ENCODE measurements around the gene PSMC3. TPM values are rescaled to one million over a fixed set of nuclear protein-coding genes. Genes with fewer than 3 reads are reported as not detected.
A peak's percentile ranks its signal among the peaks of the same experiment; 100 is the strongest.

The PSMC3 gene
- total and polyA plus RNA-seq, 5 donors from 2014 or later = 58.9 to 153 (median 109) TPM

GRCh38 chr11:47389577-47390421, 36.4 kb downstream of the PSMC3 start:
- Histone ChIP-seq H3K27ac (ENCODE audit: insufficient read depth, low read length, poor library complexity, severe bottlenecking) (no peak overlapping the region), H3K36me3 (ENCODE audit: control insufficient read depth, insufficient read depth, low read length) (no peaks in the 10 kb centered on the region), H3K4me3 (ENCODE audit: low read depth, low read length) (no peak overlapping the region), H3K27me3 (ENCODE audit: control insufficient read depth, insufficient read depth, low read length) (no peaks in the 10 kb centered on the region), H3K9me3 (ENCODE audit: control insufficient read depth in 2 of 2, low read length in 2 of 2) (no peaks in the 10 kb centered on the region), H3K4me1 (ENCODE audit: control insufficient read depth, insufficient read depth, low read length, poor library complexity, severe bottlenecking) (peaks cover 29% of the 10 kb centered on the region)
- H3K9me3 Mint-ChIP-seq = no peaks in the 10 kb centered on the region
- ATAC-seq (ENCODE audit: low read depth in 2 of 2) (no peak), DNase-seq (no peak)
- H3K27ac Mint-ChIP-seq = peak overlapping the region; percentile 38 to 75 (median 73)
- H3K4me3 Mint-ChIP-seq = peak overlapping the region in 1 of 4 donors; percentile 71
- H3K36me3 Mint-ChIP-seq = no peaks in the 10 kb centered on the region
- H3K27me3 Mint-ChIP-seq = no peaks in the 10 kb centered on the region
- peaks cover 0 to 57% (median 9%) of the 10 kb centered on the region in 4 donors for H3K4me1 Mint-ChIP-seq

- Histone ChIP-seq H3K27me3 (ENCODE audit: control insufficient read depth, insufficient read depth, low read length) (no peaks in the 10 kb centered on the region), H3K4me1 (ENCODE audit: control insufficient read depth, insufficient read depth, low read length, poor library complexity, severe bottlenecking) (peaks cover 20% of the 10 kb centered on the region), H3K36me3 (ENCODE audit: control insufficient read depth, insufficient read depth, low read length) (no peaks in the 10 kb centered on the region), H3K4me3 (ENCODE audit: low read depth, low read length) (no peak overlapping the region), H3K9me3 (ENCODE audit: control insufficient read depth in 2 of 2, low read length in 2 of 2) (no peaks in the 10 kb centered on the region), H3K27ac (ENCODE audit: insufficient read depth, low read length, poor library complexity, severe bottlenecking) (no peak overlapping the region)
- no peaks in the 10 kb centered on the region for H3K9me3 Mint-ChIP-seq
- DNase-seq (no peak), ATAC-seq (ENCODE audit: low read depth in 2 of 2) (no peak)
- peaks cover 0 to 49% (median 6%) of the 10 kb centered on the region in 4 donors for H3K4me1 Mint-ChIP-seq
- H3K27me3 Mint-ChIP-seq = no peaks in the 10 kb centered on the region
- no peaks in the 10 kb centered on the region for H3K36me3 Mint-ChIP-seq
- peak overlapping the region in 1 of 3 donors; percentile 75 for H3K27ac Mint-ChIP-seq
- no peak overlapping the region for H3K4me3 Mint-ChIP-seq
These were observed 37.3 kb downstream of the PSMC3 start for GRCh38 chr11:47388697-47389576.

- Mint-ChIP-seq H3K27ac (no peak overlapping the region), H3K4me3 (no peak overlapping the region), H3K36me3 (no peaks in the 10 kb centered on the region), H3K4me1 (peaks cover 0 to 43% (median 6%) of the 10 kb centered on the region in 4 donors), H3K9me3 (no peaks in the 10 kb centered on the region), H3K27me3 (no peaks in the 10 kb centered on the region)
- H3K27ac ChIP-seq (ENCODE audit: insufficient read depth, low read length, poor library complexity, severe bottlenecking) = no peak overlapping the region
- H3K36me3 ChIP-seq (ENCODE audit: control insufficient read depth, insufficient read depth, low read length) = no peaks in the 10 kb centered on the region
- no peak overlapping the region for H3K4me3 ChIP-seq (ENCODE audit: low read depth, low read length)
- no peaks in the 10 kb centered on the region for H3K9me3 ChIP-seq (ENCODE audit: control insufficient read depth in 2 of 2, low read length in 2 of 2)
- H3K27me3 ChIP-seq (ENCODE audit: control insufficient read depth, insufficient read depth, low read length) = no peaks in the 10 kb centered on the region
- DNase-seq (no peak), ATAC-seq (ENCODE audit: low read depth in 2 of 2) (no peak)
- peaks cover 12% of the 10 kb centered on the region for H3K4me1 ChIP-seq (ENCODE audit: control insufficient read depth, insufficient read depth, low read length, poor library complexity, severe bottlenecking)
These were observed 38.1 kb downstream of the PSMC3 start for GRCh38 chr11:47387944-47388696.

- Mint-ChIP-seq H3K27me3 (no peaks in the 10 kb centered on the region), H3K4me1 (peaks cover 0 to 16% (median 1%) of the 10 kb centered on the region in 4 donors), H3K9me3 (no peaks in the 10 kb centered on the region), H3K4me3 (no peak overlapping the region), H3K27ac (no peak overlapping the region), H3K36me3 (no peaks in the 10 kb centered on the region)
- no peak for DNase-seq
- Histone ChIP-seq H3K36me3 (ENCODE audit: control insufficient read depth, insufficient read depth, low read length) (no peaks in the 10 kb centered on the region), H3K9me3 (ENCODE audit: control insufficient read depth in 2 of 2, low read length in 2 of 2) (no peaks in the 10 kb centered on the region), H3K27me3 (ENCODE audit: control insufficient read depth, insufficient read depth, low read length) (no peaks in the 10 kb centered on the region), H3K27ac (ENCODE audit: insufficient read depth, low read length, poor library complexity, severe bottlenecking) (no peak overlapping the region), H3K4me3 (ENCODE audit: low read depth, low read length) (no peak overlapping the region), H3K4me1 (ENCODE audit: control insufficient read depth, insufficient read depth, low read length, poor library complexity, severe bottlenecking) (peaks cover 4% of the 10 kb centered on the region)
- no peak for ATAC-seq (ENCODE audit: low read depth in 2 of 2)
These were observed 41.7 kb downstream of the PSMC3 start for GRCh38 chr11:47384498-47384897.

- Histone ChIP-seq H3K36me3 (ENCODE audit: control insufficient read depth, insufficient read depth, low read length) (no peaks in the 10 kb centered on the region), H3K27ac (ENCODE audit: insufficient read depth, low read length, poor library complexity, severe bottlenecking) (no peak overlapping the region), H3K4me1 (ENCODE audit: control insufficient read depth, insufficient read depth, low read length, poor library complexity, severe bottlenecking) (no peaks in the 10 kb centered on the region), H3K4me3 (ENCODE audit: low read depth, low read length) (no peak overlapping the region), H3K9me3 (ENCODE audit: control insufficient read depth in 2 of 2, low read length in 2 of 2) (no peaks in the 10 kb centered on the region), H3K27me3 (ENCODE audit: control insufficient read depth, insufficient read depth, low read length) (no peaks in the 10 kb centered on the region)
- Mint-ChIP-seq H3K4me1 (peaks cover 0 to 11% (median 1%) of the 10 kb centered on the region in 4 donors), H3K9me3 (no peaks in the 10 kb centered on the region), H3K4me3 (no peak overlapping the region), H3K36me3 (no peaks in the 10 kb centered on the region), H3K27ac (peak overlapping the region in 1 of 3 donors; percentile 42), H3K27me3 (no peaks in the 10 kb centered on the region)
- DNase-seq (no peak), ATAC-seq (ENCODE audit: low read depth in 2 of 2) (no peak)
These were observed 43.2 kb downstream of the PSMC3 start for GRCh38 chr11:47383071-47383470.

- no peaks in the 10 kb centered on the region for H3K27me3 ChIP-seq (ENCODE audit: control insufficient read depth, insufficient read depth, low read length)
These were observed 46.2 kb downstream of the PSMC3 start for GRCh38 chr11:47380078-47380477.

GRCh38 chr11:47379317-47379716, 46.9 kb downstream of the PSMC3 start:
- no peaks in the 10 kb centered on the region for H3K9me3 Mint-ChIP-seq
- Histone ChIP-seq H3K27ac (ENCODE audit: insufficient read depth, low read length, poor library complexity, severe bottlenecking) (no peak overlapping the region), H3K36me3 (ENCODE audit: control insufficient read depth, insufficient read depth, low read length) (no peaks in the 10 kb centered on the region)

More at GRCh38 chr11:47380078-47380477, 46.2 kb downstream of the PSMC3 start:
- DNase-seq (no peak), ATAC-seq (ENCODE audit: low read depth in 2 of 2) (no peak)
- Histone ChIP-seq H3K4me1 (ENCODE audit: control insufficient read depth, insufficient read depth, low read length, poor library complexity, severe bottlenecking) (no peaks in the 10 kb centered on the region), H3K9me3 (ENCODE audit: control insufficient read depth in 2 of 2, low read length in 2 of 2) (no peaks in the 10 kb centered on the region), H3K27ac (ENCODE audit: insufficient read depth, low read length, poor library complexity, severe bottlenecking) (no peak overlapping the region), H3K36me3 (ENCODE audit: control insufficient read depth, insufficient read depth, low read length) (no peaks in the 10 kb centered on the region), H3K4me3 (ENCODE audit: low read depth, low read length) (no peak overlapping the region)
- peaks cover 0 to 8% (median 1%) of the 10 kb centered on the region in 4 donors for H3K4me1 Mint-ChIP-seq
- H3K9me3 Mint-ChIP-seq = no peaks in the 10 kb centered on the region
- H3K27ac Mint-ChIP-seq = no peak overlapping the region
- H3K4me3 Mint-ChIP-seq = no peak overlapping the region
- no peaks in the 10 kb centered on the region for H3K36me3 Mint-ChIP-seq
- H3K27me3 Mint-ChIP-seq = no peaks in the 10 kb centered on the region

More at GRCh38 chr11:47379317-47379716, 46.9 kb downstream of the PSMC3 start:
- Histone ChIP-seq H3K4me3 (ENCODE audit: low read depth, low read length) (no peak overlapping the region), H3K4me1 (ENCODE audit: control insufficient read depth, insufficient read depth, low read length, poor library complexity, severe bottlenecking) (no peaks in the 10 kb centered on the region), H3K9me3 (ENCODE audit: control insufficient read depth in 2 of 2, low read length in 2 of 2) (no peaks in the 10 kb centered on the region), H3K27me3 (ENCODE audit: control insufficient read depth, insufficient read depth, low read length) (no peaks in the 10 kb centered on the region)
- peaks cover 0 to 8% (median 1%) of the 10 kb centered on the region in 4 donors for H3K4me1 Mint-ChIP-seq
- H3K4me3 Mint-ChIP-seq = no peak overlapping the region
- H3K27me3 Mint-ChIP-seq = no peaks in the 10 kb centered on the region
- DNase-seq (no peak), ATAC-seq (ENCODE audit: low read depth in 2 of 2) (no peak)
- no peak overlapping the region for H3K27ac Mint-ChIP-seq
- no peaks in the 10 kb centered on the region for H3K36me3 Mint-ChIP-seq
